HG02798 (cell line): Measurements from ENCODE around the gene UCP2.

ENCODE experiments used
- ATAC-seq: cut with Tn5 transposase; IDR thresholded peaks from one replicate; pipeline ENCODE4 v1.9.1; 2021; ENCODE audit warnings: mild to moderate bottlenecking; ENCODE audit not compliant: unreplicated experiment, poor library complexity

The UCP2 gene

DNA sequence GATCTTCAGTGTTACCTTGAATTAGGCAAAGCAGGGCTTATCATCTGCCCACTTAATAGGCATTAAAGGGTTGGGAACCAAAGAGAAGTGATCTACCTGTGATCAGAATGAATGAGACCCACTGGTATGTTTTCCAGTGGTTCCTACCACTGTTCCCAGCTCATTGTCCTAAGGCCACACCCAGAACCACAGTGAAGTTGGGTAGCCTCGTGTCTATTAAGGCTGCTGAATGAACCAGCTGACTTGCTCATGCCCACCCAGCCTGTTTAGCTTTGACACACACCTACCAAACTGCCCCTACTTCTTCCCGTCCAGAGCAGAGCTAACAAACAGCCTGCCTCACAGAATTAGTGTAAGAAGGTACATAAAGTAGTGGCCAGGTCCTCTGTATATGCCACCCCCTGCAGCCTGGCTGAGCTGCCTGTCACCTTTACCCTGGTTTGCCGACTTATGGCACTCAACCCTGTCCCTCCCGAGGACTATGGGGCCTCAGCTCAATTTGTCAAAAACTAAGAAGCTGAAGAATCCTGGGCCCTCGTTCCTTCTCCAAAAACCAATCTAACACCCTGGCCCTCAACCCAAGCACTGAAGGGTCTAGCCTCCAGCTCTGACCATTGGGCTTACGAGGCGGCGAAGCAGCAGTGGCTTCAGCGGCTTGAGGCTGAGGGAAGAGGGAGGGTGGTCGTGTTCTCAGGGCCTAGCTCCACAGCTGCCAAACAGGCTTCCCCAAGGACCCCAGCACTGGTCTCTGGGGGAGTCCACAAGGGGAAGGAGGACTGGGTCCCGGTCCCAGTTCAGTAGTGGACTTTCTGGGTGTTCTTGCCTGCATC lies 9.8 kb downstream of the UCP2 start:
- no peak for ATAC-seq

DNA sequence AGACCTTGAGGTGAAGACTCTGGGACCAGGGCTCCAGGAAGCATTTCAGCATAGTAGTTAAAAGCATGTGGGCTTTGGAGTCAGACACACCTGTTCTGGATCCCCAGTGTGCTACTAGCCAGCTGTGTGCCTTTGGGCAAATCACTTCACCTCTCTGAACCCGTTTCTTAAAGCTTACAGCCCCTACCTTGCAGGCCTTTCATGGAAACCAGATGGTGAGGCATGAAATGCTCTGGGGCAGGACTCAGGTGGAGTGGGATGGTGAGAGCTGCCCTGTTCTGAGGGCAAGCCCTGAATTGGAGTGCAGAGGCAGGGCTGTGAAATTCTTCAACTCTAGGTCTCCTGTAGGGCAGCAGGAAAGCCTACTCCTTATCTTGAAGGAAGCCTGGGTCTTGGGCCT lies 10.5 kb downstream of the UCP2 start:
- ATAC-seq: no peak

DNA sequence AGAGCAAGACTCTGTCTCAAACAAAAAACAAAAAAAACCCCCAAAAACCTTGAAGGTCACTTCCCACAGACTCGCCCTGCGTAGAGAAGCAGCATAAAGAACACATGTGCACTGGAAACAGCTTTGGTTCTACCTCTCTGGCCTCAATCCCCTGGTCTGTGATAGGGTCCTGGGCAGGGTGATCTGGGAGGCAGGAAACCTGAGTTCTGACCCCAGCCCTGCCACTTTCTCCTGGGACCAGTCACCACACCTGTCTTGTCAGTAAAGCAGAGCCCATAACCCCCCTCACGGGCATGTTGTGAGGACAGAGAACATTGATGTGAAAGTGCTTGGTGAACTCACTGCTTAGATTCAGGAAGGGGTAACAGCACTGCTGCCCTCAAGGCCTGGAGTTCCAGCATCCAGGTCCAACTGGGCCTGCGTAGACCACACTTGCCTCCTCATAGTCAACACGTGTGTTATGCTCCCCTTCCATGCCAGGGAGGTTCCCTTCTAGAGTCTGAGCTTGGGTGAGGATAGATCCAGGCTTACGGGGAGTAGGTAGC lies 11.4 kb downstream of the UCP2 start:
- no peak for ATAC-seq

DNA sequence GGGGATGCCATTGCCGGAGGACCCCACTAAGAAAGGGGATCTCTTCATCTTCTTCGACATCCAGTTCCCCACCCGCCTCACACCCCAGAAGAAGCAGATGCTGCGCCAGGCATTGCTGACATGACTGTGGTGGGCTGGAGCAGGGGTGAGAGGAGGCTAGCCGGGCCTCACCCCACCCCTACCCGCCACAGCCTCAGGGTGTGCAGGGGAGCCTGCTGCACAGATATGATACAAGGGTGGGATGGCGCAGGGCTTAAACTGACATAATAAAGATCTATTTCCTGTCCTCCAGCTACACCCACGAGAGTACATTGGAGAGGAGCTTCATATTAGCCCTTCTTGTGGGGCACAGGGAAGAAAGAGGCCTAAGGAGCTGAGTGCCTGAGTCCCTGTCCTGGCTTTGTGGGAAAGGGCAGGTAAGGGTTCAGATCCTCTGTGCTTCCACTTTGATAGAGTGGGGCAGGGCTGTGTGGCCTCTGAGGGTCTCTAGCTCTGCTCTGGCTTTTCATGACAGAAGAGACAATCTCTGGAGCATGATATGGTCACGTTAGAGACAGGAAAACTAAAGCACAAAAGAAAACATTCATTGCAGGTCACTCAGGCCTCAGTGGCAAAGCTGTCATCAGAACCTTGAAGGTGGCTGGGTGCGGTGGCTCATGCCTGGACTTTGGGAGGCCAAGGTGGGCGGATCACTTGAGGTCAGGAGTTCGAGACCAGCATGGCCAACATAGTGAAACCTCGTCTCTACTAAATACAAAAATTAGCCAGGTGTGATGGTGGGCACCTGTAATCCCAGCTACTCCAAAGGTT lies 12.4 kb downstream of the UCP2 start:
- ATAC-seq: no peak

DNA sequence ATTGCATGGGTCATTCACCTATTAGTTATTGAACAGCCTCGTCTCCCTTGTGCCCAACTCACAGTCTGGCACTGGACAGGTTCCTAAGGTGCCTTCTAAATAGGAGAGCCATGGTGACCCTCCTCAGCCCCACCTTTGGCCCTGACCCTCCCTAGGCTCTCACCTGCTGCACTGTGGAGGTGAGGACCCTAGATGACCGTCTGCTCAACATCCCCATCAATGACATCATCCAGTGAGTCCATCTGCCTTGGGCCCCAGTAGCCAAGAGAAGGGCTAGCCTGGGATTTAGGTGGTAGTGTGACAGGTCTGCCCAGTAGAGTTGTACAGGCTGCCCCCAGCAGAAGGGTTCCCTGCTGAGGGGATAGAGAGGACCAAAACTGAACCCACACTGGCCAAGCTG lies 13.6 kb downstream of the UCP2 start:
- ATAC-seq: no peak

DNA sequence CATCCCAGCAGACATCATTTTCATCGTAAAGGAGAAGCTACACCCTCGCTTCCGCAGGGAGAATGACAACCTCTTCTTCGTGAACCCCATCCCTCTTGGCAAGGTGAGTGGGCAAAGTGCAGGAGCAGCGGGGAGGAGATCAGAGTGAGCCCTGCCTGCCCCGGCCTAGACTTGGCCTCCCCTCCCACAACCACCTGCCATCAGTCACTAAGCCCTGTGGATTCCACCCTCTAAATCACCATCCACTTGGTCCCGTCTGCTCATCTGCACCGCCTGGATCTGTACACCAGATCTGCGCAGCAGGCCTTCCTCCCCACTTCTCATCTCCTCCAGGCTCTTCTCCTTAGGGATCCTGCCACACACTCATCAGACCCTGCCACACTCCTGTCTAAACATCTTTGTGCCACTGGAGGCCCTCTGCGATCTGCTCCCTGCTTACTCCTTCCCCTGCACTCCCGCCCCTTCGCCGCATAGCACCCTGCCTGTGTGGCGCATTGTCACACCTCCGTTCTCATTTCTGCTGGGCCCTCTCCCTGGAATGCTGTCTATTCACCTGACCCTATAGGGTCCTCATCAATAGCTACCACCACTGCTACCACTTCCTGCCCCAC lies 14.2 kb downstream of the UCP2 start:
- no peak for ATAC-seq

DNA sequence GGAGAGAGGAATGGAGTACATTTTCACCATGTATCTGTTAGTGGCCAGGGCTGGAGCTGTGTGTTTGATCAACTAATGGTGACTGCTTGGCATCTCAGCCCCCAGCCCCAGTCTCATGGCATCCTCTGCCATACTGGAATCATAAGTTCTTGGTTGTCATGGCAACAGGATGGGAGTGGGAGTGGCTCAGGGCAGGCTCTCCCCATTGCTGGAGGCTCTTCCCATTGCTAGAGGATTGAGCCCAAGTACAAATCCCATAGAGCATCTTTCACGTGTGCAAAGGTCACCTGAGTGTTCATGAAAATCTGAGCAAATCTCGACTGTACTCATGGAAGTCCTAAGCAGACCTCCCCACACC lies 16.9 kb downstream of the UCP2 start:
- ATAC-seq: no peak

DNA sequence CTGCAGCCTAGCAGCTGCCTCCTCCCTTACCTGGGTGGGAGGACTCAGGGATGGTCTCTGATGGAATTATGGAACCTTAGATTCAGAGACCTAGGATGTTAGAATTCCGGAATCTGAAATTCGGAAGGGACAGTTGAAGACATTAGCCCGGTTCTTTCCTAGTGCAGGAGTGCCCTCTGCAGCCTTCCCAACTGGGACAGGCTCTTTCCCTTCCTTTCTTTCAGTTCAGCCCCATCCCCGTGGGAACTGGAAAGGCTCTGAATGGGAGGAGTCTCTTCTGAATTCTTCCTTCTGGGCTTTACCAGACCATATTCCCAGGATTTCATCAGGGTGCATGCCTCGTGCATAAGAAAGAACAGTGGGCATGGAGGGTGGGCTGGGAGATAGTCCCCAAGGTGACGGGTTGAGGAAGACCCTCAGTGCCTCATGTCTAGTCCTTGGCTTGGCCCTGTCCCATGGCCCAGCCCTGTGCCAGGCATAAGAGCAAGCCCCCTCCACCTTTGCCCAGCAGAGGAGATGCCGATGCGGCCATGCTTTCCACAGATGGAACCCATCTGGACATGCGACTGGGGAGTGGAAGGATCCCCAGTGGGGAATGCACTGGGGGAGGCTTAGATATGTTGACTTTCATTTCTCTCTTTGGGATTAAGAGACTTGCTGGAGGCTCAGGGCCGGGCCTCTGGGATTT lies 17.4 kb downstream of the UCP2 start:
- no peak for ATAC-seq

DNA sequence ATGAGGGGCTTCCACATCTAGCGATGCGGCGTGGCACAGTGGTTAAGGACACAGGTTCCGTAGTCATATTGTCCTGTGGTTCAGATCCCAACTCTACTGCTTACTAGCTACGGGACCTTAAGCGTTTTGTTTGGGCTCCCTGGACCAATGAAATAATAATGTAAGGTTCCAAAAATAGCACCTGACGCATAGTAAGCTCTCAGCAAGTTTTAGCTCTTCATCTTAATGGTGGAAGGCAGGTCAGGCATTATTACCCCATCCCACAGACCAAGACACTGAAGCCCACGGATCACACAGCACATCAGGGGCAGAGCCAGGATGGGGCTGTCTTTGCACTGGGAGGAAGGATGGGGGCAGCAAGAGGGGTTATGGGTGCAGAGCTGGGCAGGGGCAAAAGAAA lies 18.8 kb downstream of the UCP2 start:
- no peak for ATAC-seq

DNA sequence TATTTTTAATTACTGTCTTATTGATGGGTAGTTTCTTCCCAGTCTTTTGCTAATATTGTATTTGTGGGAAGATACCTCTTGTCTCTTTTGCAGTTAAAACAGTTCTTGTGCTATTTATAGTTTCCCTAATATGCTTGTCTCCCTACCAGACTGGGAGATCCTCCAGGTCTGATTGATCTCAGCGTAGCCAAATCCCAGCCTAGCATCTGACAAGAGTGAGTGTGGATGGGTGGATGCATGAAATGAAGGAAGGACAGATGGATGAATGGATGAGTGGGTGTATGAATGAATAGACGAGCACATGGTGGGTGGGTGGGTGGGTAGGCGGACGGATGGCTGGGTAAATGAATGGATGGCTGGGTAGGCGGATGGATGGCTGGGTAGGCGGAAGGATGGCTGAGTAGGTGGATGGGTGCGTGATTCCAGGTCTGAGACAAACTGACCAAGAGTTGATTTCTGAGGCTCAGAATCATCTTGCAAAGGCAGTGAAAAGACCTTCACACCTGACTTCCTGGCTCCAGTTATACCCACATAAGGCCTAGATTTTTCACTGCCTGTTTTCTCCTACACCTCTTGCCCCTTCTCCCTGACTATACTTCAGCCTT lies 20.4 kb downstream of the UCP2 start:
- ATAC-seq: no peak

DNA sequence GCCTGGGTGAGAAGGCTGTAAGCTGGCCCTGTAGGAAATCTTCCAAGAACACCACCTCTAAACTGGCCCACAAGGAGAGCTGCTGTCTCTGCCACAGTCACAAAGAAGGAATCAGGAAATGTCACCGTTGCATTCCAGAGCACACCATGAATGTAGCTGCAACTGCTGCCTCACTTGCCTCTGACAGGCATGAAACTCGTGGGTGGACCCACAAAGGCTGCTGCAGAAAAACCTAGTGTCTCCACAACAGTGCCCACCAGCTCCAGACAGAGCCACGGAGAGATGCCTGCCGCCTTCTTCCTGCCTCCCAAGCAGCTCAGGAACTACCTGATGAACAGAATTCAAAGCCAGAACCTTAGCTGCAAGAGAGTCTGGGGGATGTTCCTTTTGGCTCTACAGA lies 21.3 kb downstream of the UCP2 start:
- no peak for ATAC-seq

DNA sequence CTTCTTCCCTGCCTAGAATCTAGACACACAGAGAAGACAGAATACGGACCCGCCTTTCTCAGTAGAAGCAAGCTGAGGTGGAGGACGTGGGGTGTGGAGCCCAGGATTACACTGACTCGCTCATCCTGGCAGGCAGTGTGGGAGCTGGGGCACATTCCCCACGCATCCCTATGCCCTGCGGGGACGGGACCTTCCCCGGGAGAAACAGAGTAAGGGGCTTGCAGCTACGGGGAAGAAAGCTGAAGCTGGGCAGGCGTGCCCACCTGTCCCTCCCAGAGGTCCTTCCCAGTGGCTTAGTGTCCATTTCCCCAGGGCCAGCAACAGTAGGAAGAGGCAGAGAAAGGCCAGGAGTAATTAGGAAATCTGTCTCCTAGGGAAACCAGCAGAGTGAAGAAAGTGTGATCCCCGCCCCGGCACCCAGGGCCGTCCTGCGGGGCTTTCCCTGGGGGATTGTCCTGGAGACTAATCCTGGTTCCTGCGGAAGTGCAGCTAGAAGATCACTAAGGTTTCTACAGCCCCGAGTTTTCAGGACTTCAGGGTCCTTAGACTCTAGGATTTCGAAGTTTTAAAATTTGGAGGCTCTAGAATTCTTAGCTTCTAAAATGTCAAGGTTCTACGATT lies 24.0 kb downstream of the UCP2 start:
- ATAC-seq: no peak

DNA sequence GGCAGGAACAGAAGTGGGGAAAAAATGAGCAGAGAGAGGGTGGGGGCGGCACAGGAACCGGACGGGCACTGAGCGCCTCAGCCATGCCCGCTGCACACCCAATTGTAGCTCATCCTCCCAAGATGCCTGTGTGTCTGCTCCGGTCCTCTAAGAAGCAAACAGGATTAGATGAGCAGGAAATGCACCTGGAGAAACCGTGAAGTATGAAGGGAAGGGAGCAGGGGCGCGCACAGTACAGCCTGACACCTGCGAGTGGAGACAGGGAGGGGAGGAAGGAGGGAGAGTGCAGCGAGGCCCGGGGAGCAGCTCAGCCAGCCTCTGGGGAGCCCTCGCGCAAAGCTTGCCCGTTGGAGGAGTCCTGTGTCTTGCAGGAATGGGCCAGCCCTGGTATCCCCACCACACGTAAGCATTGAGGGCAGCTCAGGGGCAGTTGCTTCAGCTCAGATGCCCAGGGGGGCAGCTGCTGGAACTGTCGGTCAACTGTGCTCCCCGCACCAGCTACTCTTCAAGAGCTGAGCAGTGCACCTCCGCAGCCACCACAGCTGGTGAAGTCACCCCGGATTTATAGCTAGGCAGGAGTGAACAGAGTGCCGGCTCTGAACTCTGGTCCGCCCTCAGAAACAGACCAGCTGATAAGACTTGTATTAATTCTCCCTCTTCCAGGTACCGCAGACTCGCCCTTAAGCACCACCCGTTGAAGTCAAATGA lies 24.8 kb downstream of the UCP2 start:
- no peak for ATAC-seq

DNA sequence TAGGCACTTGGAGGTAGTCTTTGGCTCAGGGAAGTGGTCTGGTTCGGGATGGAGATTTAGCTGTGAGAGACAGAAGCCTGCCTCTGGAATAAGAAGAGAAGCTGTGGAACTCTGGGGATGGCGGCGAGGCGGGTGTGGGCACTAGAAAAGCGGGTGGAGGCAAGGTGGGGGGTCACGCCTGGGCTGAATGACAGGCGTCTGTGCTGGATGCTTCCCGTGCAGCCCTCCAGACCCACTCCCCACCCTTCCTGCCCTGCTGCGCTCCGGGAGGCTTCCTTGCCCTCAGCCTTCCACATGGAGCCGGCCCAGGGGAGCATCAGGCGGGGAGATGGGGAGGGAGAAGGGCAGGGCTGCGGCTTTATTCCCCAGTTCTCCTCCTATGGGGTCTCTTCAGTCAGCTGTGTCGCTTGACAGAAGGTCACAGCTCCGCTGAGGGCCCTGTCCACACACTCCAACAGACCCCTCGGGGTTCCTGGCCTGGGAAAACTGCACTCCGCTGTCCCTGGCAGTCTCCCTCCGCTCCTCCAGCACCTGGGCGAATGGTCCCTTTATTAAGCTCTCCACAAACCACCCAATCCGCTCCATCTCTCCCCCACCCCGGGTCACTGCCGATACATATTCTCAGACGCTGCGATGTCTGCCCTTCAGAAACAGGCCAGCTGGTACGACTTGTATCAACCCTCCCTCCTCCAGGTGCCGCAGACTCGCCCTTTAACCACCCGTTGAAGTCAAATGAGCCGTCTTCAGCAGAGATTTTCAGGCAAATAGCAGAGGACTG lies 25.6 kb downstream of the UCP2 start:
- no peak for ATAC-seq

DNA sequence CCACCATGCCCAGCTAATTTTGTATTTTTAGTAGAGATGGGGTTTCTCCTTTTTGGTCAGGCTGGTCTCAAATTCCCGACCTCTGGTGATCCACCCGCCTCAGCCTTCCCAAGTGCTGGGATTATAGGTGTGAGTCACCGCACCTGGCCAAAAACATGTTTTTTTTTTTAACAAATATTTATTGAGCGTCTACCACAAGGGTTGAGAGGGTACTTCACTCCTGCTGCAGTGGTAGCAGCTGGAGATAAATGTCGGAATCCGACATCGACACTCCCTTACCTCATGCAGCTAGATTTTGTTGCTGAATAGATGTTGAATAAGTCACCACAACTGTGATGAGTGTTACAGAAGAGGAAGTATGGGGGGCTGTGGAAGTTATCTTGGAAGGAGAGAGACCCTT lies 30.8 kb downstream of the UCP2 start:
- no peak for ATAC-seq

DNA sequence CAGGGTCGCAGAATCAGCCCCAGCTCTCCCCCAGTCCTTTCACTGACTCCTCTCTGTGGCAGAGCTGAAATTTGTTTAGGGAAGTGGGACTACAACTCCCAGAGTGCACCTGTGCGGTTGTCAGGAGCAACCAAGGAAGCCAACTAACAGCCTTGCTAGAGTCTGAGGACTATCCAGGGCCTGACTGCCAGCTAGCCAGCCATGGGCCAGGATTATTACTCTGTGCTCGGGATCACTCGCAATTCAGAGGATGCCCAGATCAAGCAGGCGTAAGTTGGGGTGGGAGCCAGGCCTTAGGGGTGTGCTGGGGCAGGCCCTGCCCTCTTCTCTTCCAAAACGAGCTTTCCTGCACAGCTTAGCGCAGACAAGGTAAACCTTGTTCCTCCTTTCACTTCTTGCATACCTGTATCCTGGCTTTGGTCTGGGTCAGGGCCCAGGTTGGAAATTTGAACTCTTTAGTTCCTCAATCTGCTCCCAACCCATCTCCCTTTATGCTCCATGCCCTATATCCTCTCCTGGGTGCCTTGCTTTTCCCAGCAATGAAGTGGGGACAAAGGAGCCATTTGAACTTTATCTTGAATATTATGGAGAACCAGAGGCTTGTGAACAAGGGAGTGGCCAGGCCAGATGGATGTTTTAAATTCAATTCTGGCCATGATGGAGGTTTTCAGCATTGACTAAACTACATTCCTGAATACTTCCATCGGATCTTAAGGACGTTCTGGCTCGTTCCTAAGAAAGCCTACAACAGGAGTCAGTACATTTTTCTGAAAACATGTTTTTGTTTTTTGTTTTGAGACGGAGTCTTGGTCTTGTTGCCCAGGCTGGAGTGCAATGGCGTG lies 31.6 kb downstream of the UCP2 start, which contains the start of gene DNAJB13:
DNAJB13 (plus strand) TSS at position 158 of the 842 bp plus-strand sequence; CDS start at position 202, 44 bp downstream.
- ATAC-seq: peak; percentile 87

DNA sequence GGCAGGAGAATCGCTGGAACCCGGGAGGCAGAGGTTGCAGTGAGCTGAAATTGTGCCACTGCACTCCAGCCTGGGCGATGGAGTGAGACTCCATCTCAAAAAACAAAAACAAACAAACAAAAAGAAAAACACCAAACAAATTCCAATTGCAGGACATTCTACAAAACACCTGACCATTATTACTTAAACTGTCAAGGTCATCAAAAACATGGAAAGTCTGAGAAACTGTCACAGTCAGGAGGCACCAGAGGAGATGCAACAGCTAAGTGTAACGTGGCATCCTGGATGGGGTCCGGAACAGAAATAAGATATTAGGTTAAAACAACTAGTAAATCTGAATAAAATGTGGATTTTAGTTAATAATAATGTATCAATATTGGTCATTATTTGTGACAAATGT lies 32.7 kb downstream of the UCP2 start:
- no peak for ATAC-seq
